ENCODE results near the gene ITPK1. TPM values are rescaled to one million over a fixed set of nuclear protein-coding genes. Genes with fewer than 3 reads are reported as not detected.

ITPK1 gene
- total RNA-seq, 2 donors from 2014 or later, result 53.4 to 61.8 TPM

DNA sequence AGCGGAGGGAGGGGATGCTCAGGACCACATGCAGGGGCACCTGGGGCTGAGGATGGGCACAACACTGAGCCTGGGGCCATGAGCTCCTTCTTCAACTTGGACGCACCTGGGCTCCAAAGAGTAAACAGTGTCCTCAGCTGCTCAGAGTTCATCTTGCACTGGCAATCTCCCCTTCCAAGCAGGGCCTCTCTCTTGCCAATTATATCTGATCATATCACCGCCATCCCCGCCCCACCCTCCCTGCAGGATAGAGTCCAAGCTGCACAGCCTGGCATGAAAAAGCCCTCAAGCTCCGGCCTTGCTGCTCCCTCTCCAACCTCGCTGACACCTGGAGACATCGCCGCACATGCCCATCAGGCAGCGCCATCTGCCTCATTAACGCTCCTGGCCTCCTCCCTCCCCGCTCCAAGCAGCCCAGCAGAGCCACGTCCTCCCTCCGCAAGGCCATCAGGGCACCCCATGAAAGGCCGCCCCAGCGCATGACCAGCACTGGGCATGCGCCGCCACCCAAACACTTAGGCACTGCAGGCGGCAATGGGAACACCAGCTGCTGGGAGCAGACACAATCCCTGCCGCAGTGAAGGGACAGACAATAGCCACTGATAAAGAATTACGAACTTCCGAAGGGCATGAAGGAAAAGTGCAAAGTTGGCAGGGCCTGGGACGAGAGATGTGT, 103.9 kb downstream of the ITPK1 start:
- no peaks in the 10 kb centered on the region for H3K36me3 Mint-ChIP-seq (ENCODE audit: insufficient read depth in 2 of 2)
- no peaks in the 10 kb centered on the region for H3K27me3 Mint-ChIP-seq (ENCODE audit: low read depth)
- H3K27ac Mint-ChIP-seq, result no peak overlapping the region
- no peaks in the 10 kb centered on the region for H3K9me3 Mint-ChIP-seq
- DNase-seq (no peak), ATAC-seq (replicated peaks in 1 of 2) (no peak)
- H3K4me1 Mint-ChIP-seq (ENCODE audit: low read depth), result peaks cover 10% of the 10 kb centered on the region
- no peak overlapping the region for H3K4me3 Mint-ChIP-seq

DNA sequence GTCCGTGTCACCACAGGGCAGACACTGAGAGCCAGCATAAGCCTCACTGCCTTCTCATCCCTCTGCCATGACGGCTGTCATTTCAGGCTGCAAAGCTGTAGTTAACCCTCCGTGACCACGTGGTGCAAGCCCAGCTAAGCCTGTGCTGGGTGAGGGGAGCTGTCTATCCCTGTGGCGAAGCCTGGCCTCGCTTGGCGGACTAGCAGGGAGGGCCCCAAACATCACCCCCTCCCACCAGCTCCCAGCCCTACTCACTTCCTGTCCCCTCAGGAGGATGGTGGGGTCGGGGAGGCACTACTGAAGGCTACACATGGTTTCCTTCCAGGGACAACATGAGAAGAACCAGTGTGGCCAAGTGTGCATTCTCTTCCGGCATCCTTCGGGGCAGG, 104.6 kb downstream of the ITPK1 start:
- H3K4me3 Mint-ChIP-seq, result no peak overlapping the region
- ATAC-seq (replicated peaks in 1 of 2), result no peak
- peaks cover 10% of the 10 kb centered on the region for H3K4me1 Mint-ChIP-seq (ENCODE audit: low read depth)
- H3K36me3 Mint-ChIP-seq (ENCODE audit: insufficient read depth in 2 of 2), result no peaks in the 10 kb centered on the region
- no peaks in the 10 kb centered on the region for H3K27me3 Mint-ChIP-seq (ENCODE audit: low read depth)
- no peak for DNase-seq
- no peaks in the 10 kb centered on the region for H3K9me3 Mint-ChIP-seq
- no peak overlapping the region for H3K27ac Mint-ChIP-seq

DNA sequence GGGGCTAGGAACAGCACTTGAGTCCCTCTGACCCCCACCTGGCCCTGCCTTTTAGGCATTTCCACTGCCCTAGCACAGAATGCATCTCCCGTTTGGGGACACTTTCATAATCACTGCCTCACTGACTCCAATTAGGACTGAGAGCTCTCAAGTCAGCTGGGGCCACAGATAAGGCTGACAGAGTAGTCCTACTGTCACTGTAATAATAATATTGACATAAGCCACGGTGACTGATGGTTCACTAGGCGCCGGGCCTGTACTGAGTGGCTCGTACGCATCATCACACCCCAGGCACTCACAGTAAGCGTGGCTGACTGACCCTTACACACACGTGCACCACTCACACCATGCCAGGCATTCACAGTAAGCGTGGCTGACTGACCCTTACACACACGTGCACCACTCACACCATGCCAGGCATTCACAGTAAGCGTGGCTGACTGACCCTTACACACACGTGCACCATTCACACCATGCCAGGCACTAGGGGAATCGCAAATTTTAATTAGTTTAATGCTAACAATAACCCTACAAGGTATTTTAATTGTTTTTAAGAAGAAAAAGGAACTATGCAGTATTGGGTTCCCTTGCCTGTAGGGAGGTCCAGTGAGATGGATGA, 105.1 kb downstream of the ITPK1 start:
- Mint-ChIP-seq H3K36me3 (ENCODE audit: insufficient read depth in 2 of 2) (no peaks in the 10 kb centered on the region), H3K4me3 (no peak overlapping the region), H3K9me3 (no peaks in the 10 kb centered on the region), H3K4me1 (ENCODE audit: low read depth) (peaks cover 10% of the 10 kb centered on the region), H3K27ac (no peak overlapping the region), H3K27me3 (ENCODE audit: low read depth) (no peaks in the 10 kb centered on the region)
- ATAC-seq (replicated peaks in 1 of 2) (no peak), DNase-seq (no peak)

DNA sequence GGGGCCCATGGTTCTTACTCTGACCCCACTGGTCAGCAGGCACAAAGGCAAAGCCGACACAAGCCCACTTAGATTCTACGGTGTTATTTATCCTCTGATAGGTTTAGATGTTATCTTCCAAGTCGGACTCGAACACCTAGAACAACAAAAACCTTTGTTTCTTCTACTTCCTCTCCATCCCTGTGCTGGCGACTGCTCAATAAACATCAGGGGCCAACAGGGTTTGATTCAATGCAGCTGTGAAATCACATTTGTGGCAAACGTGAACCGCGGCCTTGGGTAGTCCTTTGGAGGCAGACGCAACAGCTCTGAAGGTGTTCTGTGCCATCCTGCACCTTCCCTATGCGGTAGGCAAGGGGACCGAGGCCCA, 105.6 kb downstream of the ITPK1 start:
- H3K27me3 Mint-ChIP-seq (ENCODE audit: low read depth), result no peaks in the 10 kb centered on the region
- H3K4me3 Mint-ChIP-seq, result no peak overlapping the region

DNA sequence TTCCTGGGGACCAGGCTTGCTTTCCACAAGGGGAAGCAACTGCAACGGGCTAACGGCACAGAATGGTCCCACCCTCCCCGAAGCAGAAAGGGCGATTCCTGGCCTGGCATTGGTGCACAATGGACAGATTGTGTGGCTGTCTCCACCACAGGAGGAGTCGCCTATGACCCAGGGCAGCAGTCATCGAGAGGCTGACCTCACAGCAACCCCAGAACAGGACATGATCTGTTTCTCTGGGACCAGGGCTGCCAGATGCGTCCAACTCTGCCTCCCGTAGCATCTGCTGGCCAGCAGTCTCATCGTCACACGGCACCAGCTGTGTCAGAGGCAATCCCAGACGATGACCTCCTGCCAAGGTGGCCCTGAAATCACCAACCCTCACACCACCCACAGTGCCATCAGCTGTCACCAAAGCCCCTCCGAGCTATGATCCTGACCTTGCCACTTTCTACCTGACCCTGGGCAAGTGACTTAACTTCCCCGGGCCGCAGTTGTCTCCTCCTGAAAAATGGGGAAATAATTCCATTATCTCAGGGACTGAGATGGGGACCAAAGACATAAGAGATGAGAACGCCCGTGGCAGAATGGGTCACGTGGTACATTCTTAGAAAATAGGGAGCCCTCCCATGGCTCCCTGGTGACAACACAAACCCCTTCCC, 106.1 kb downstream of the ITPK1 start:
- Mint-ChIP-seq H3K4me1 (ENCODE audit: low read depth) (peaks cover 10% of the 10 kb centered on the region), H3K36me3 (ENCODE audit: insufficient read depth in 2 of 2) (no peaks in the 10 kb centered on the region), H3K27ac (no peak overlapping the region), H3K9me3 (no peaks in the 10 kb centered on the region), H3K4me3 (no peak overlapping the region), H3K27me3 (ENCODE audit: low read depth) (no peaks in the 10 kb centered on the region)
- DNase-seq (no peak), ATAC-seq (replicated peaks in 1 of 2) (no peak)

More for the DNA sequence above, 105.6 kb downstream of the ITPK1 start:
- DNase-seq (no peak), ATAC-seq (replicated peaks in 1 of 2) (no peak)
- Mint-ChIP-seq H3K36me3 (ENCODE audit: insufficient read depth in 2 of 2) (no peaks in the 10 kb centered on the region), H3K4me1 (ENCODE audit: low read depth) (peaks cover 10% of the 10 kb centered on the region), H3K9me3 (no peaks in the 10 kb centered on the region), H3K27ac (no peak overlapping the region)

DNA sequence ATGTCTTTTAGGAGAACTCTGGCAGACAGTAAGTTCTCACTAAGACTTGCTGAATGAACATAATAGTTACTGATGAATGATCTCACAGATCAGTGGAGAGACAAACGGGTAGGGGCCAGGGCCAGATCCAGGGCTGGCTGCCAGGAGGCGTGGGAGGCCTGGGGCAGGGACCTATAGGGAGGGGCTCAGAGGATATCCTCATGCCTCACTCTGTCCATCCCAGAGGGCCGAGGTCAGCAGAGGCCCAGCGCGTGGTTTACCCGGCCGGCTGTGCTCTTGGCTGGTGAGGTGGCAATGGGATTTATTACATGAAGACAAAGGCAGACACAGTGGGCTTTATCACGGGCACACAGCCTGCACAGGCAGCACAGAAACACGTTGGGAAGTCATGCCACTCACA, 107.3 kb downstream of the ITPK1 start:
- ATAC-seq (replicated peaks in 1 of 2) (no peak), DNase-seq (no peak)
- Mint-ChIP-seq H3K27ac (no peak overlapping the region), H3K27me3 (ENCODE audit: low read depth) (no peaks in the 10 kb centered on the region), H3K9me3 (no peaks in the 10 kb centered on the region), H3K4me3 (no peak overlapping the region), H3K4me1 (ENCODE audit: low read depth) (peaks cover 2% of the 10 kb centered on the region), H3K36me3 (ENCODE audit: insufficient read depth in 2 of 2) (no peaks in the 10 kb centered on the region)

DNA sequence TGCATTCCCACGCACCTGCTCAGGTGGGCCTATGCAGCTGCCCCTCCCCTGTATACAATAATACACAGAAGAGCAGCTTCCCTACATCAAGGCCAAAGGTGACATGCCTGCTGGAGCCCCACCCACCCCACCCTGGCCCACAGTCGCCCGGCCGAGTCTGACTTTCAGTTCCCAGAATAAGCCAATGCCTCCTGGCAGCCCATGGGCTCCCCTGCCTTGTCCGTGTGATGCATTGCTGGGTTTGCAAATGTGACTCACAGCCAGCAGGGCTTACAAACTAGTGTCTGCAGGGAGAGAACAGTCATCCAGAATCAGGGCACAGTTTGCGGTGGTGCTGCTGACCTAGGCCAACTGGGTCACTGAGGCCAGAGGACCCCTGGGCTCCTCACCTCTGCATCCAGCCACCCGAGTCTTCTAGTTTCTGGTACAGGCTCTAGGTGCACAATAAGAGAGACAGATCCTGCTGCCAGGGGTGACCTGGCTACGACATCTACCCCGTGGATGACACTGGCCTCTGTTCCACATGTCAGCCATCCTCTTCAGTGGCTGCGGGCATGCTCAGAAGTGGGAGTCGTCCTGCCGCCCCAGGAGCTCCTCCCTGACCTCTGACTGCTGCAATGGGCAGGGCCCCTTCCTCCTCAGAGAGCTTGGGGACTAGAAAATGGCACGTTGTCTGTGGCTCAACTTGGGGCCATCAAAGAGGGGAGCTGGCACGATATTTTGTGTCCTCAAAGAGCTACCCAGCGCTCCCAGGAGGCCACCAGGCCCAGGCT, 108.3 kb downstream of the ITPK1 start:
- no peaks in the 10 kb centered on the region for H3K27me3 Mint-ChIP-seq (ENCODE audit: low read depth)
- H3K36me3 Mint-ChIP-seq (ENCODE audit: insufficient read depth in 2 of 2), result no peaks in the 10 kb centered on the region
- no peak overlapping the region for H3K4me3 Mint-ChIP-seq
- H3K9me3 Mint-ChIP-seq, result no peaks in the 10 kb centered on the region
- H3K4me1 Mint-ChIP-seq (ENCODE audit: low read depth), result no peaks in the 10 kb centered on the region
- no peak for DNase-seq
- no peak overlapping the region for H3K27ac Mint-ChIP-seq
- no peak for ATAC-seq (replicated peaks in 1 of 2)

DNA sequence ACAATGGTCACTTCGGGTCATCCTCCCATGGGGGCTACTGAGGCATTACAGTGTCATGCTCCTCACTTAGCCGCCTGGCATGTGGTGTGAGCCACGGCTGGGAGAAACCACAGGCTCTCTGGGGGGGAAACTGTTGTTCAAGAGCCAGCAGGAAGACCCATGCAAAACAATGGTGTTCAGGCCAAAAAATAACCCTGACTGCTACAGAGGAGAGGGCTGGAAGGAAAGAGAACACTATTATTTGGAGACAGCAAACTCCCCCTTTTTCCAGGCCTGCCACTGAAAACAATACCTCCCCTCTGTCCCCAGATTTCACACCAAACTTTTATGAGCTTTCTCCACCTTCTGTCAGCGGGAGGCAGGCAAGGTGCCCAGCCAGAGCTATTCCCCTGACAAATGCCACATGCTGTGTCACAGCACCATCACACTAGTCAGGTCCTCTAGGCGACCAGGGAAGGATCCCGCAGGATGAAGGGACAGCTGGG, 109.1 kb downstream of the ITPK1 start:
- no peak for DNase-seq
- no peak overlapping the region for H3K4me3 Mint-ChIP-seq
- H3K9me3 Mint-ChIP-seq, result no peaks in the 10 kb centered on the region
- no peaks in the 10 kb centered on the region for H3K4me1 Mint-ChIP-seq (ENCODE audit: low read depth)
- no peak overlapping the region for H3K27ac Mint-ChIP-seq
- no peaks in the 10 kb centered on the region for H3K36me3 Mint-ChIP-seq (ENCODE audit: insufficient read depth in 2 of 2)
- ATAC-seq (replicated peaks in 1 of 2), result no peak
- H3K27me3 Mint-ChIP-seq (ENCODE audit: low read depth), result no peaks in the 10 kb centered on the region

DNA sequence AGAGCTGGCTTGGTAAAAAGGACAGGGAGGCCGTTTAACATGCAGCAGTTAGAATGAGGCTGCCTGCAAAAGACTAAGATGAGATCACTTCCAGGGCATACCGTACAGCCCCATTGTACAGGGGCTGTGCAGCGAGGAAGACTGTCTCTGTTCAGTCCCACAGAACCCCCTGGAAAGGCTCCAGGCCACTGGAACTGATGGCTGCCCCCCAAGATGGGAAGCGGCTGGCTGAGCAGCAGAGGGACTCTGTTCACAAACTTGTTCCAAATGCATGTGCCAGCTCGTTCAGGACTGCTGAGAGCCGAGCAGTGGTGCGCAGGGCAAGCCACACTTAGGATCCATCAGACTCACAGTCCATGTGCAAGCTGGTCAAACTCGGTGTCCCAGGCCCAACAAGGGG, 109.9 kb downstream of the ITPK1 start:
- Mint-ChIP-seq H3K36me3 (ENCODE audit: insufficient read depth in 2 of 2) (no peaks in the 10 kb centered on the region), H3K4me3 (no peak overlapping the region), H3K27ac (no peak overlapping the region), H3K9me3 (no peaks in the 10 kb centered on the region), H3K4me1 (ENCODE audit: low read depth) (no peaks in the 10 kb centered on the region), H3K27me3 (ENCODE audit: low read depth) (no peaks in the 10 kb centered on the region)
- no peak for ATAC-seq (replicated peaks in 1 of 2)
- DNase-seq, result no peak

DNA sequence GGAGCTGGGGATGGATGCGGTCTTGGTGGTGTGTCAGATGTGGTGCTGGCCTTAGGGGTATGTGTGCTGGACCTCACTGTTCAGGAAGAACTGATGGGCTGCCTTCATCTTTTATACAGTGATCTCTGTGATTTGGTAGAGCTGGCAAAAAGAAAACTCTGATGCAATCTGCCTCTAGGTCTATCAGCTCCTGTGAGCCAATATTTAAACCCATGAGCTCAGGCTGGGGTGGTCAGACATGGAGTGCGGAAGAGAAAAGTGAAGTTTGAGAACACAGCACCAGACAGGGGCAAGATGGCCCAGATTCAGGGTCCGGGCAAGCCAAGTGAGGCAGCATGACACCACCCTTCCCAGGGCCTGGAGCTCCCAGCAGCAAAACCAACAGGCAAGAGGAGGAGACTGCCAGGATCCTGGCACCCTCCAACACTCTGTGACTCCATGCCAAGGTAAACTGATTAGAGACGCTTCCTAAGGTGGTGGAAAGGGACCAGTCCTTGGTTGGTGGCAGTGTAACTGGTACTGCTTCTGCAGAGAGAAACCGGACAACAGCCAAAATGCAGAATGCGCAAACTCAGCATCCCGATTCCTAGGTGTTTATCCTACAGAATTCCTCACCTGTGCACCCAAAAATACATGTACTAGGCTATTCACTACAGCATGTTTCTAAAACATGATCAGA, 110.5 kb downstream of the ITPK1 start:
- no peak for ATAC-seq (replicated peaks in 1 of 2)
- Mint-ChIP-seq H3K4me1 (ENCODE audit: low read depth) (no peaks in the 10 kb centered on the region), H3K36me3 (ENCODE audit: insufficient read depth in 2 of 2) (no peaks in the 10 kb centered on the region), H3K9me3 (no peaks in the 10 kb centered on the region), H3K27me3 (ENCODE audit: low read depth) (no peaks in the 10 kb centered on the region), H3K4me3 (no peak overlapping the region), H3K27ac (no peak overlapping the region)
- no peak for DNase-seq

DNA sequence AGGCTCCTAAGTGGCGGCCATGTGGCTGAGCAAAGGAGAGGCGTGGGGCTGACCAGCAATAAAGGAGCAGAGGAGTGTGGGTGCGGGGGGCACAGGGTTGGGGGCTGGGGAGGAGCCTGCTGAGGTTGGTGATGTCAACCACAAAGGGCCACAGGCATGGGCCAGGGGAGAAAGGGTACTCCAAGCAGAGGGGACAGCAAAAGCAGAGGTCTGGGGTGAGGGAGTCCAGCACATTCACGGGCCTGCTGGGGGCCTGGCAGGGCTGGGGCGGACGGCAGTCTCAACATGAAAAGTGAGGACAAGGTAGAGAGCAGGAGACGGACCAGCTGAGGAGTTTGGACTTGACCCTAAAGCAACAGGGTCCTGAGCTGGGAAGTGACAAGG, 111.0 kb downstream of the ITPK1 start:
- no peak overlapping the region for H3K27ac Mint-ChIP-seq
- H3K4me1 Mint-ChIP-seq (ENCODE audit: low read depth), result no peaks in the 10 kb centered on the region
- ATAC-seq (replicated peaks in 1 of 2) (no peak), DNase-seq (no peak)
- H3K4me3 Mint-ChIP-seq, result no peak overlapping the region
- H3K27me3 Mint-ChIP-seq (ENCODE audit: low read depth), result no peaks in the 10 kb centered on the region
- no peaks in the 10 kb centered on the region for H3K36me3 Mint-ChIP-seq (ENCODE audit: insufficient read depth in 2 of 2)
- no peaks in the 10 kb centered on the region for H3K9me3 Mint-ChIP-seq

DNA sequence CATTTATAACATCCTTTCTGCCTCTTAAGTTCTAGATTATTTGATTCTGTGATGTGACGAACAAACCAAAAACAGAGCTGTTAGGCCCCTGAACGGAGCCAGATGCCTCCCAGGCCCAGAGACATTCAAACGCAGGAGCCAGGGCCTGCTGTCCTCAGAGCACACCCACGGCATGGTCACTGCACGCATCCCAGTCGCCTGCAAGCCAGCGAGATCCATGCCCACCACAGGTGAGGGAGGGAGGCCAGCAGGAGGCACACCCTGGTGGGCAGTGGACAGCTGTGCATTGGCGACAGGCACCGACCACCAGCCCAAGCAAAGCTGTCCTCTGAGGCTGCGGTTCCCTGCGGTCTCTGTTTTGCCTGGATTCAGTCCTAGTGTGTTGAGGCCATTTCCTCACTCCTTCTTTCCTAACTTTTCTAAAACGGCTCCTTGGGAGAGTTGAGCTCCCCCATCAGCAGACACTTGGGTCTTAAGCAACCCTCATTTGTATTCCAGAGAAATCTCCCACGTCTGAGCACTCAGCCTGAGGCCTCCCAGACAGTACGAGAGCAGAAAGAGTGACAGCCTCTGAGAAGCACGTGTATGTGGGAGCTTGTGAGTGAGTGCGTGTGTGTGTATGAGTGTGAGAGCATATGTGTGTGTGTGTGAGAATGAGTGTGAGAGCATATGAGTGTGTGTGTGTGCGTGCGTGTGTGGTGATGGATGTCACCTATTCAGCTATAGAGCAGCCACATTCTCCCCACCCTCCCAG, 111.6 kb downstream of the ITPK1 start:
- Mint-ChIP-seq H3K27ac (no peak overlapping the region), H3K9me3 (no peaks in the 10 kb centered on the region), H3K4me3 (no peak overlapping the region), H3K36me3 (ENCODE audit: insufficient read depth in 2 of 2) (no peaks in the 10 kb centered on the region), H3K27me3 (ENCODE audit: low read depth) (no peaks in the 10 kb centered on the region), H3K4me1 (ENCODE audit: low read depth) (no peaks in the 10 kb centered on the region)
- no peak for DNase-seq
- no peak for ATAC-seq (replicated peaks in 1 of 2)

Data from activated T-cell treated with anti-CD3 and anti-CD28 coated beads, Interleukin-2, amount 50 U/mL, for 72 hours (primary cell).